ENCODE data around the gene PRRC2A.

Gene PRRC2A

DNA sequence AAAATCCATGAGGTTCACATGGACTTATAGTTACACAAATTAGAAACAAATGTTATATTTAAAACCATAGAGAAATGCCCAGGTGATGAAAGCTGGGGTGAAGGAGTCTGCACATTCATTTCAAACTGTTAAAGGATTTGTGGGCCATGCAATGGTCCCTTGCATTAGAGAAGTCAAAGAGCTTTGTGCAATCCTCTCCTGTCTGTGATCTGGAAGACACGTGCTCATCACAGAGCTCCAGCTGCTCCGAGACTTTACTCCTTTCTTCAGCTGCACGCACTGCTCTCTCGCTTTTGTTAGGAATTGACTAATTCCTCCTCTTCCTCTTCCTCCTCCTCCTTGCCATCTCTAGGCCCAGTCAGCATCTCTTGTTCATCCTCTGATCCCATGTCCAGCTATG lies 9.5 kb upstream of the PRRC2A start:
- Histone ChIP-seq H3K9me2 (replicated peaks; ENCODE audit: insufficient read depth, low read length) (no peaks in the 10 kb centered on the region), H3K4me3 (ENCODE audit: low read length) (no peak overlapping the region), H3K9ac (ENCODE audit: low read length) (no peak overlapping the region), H3K4me2 (ENCODE audit: low read depth, low read length) (no peak overlapping the region), H3K27me3 (replicated peaks; ENCODE audit: insufficient read depth, low read length) (no peaks in the 10 kb centered on the region), H3K79me2 (ENCODE audit: low read length) (no peaks in the 10 kb centered on the region), H3K9me3 (replicated peaks; ENCODE audit: insufficient read depth, low read length) (no peaks in the 10 kb centered on the region), H3K27ac (ENCODE audit: low read length) (no peak overlapping the region), H3F3A (ENCODE audit: insufficient read depth, low read length) (peaks cover 6% of the 10 kb centered on the region; the same call in 1 of the 2 replicates), H2AFZ (ENCODE audit: low read length) (no peak overlapping the region), H3K36me3 (replicated peaks; ENCODE audit: insufficient read depth, low read length) (no peaks in the 10 kb centered on the region), H3K4me1 (ENCODE audit: low read length) (peaks cover 10% of the 10 kb centered on the region), H4K20me1 (ENCODE audit: insufficient read depth, low read length) (no peaks in the 10 kb centered on the region)
- TF ChIP-seq, protein P1, sequence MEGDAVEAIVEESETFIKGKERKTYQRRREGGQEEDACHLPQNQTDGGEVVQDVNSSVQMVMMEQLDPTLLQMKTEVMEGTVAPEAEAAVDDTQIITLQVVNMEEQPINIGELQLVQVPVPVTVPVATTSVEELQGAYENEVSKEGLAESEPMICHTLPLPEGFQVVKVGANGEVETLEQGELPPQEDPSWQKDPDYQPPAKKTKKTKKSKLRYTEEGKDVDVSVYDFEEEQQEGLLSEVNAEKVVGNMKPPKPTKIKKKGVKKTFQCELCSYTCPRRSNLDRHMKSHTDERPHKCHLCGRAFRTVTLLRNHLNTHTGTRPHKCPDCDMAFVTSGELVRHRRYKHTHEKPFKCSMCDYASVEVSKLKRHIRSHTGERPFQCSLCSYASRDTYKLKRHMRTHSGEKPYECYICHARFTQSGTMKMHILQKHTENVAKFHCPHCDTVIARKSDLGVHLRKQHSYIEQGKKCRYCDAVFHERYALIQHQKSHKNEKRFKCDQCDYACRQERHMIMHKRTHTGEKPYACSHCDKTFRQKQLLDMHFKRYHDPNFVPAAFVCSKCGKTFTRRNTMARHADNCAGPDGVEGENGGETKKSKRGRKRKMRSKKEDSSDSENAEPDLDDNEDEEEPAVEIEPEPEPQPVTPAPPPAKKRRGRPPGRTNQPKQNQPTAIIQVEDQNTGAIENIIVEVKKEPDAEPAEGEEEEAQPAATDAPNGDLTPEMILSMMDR (IDR thresholded peaks at IDR 0.05; ENCODE audit: low read length), result no peak
- TF ChIP-seq EZH2phosphoT487 (IDR thresholded peaks at IDR 0.05; ENCODE audit: low read length), result no peak
- TF ChIP-seq EZH2 (optimal IDR thresholded peaks at IDR 0.05; ENCODE audit: low read depth, low read length), result no peak
- DNase-seq, result no peak

DNA sequence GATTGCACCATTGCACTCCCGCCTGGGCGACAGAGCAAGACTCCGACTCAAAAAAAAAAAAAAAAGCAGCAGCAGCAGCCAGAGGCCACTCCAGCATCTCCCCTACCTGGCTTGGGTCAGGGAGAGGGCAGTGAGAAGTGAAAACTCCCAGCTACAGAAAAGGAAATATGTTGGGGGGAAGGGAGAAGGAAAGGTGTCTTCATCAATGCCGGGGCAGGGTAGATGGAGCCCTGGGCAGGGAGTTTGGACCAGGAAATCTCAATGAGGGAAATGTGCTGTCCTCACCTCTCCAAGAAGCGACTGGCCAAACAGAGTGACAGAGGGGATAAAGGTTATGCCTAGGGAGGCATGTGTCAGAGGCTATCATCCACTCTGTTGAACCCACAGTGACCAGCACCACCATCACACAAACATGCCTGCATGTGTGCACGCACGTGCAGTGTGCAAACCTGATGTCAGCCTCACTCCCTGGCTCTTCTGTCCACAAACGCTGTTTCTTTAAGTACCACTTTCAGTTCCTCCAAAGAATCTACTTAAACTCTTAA lies 6.4 kb upstream of the PRRC2A start:
- TF ChIP-seq EZH2 (optimal IDR thresholded peaks at IDR 0.05; ENCODE audit: low read depth, low read length) (no peak), EZH2phosphoT487 (IDR thresholded peaks at IDR 0.05; ENCODE audit: low read length) (no peak)
- TF ChIP-seq, protein P1 (IDR thresholded peaks at IDR 0.05; ENCODE audit: low read length), result no peak
- Histone ChIP-seq H3K27ac (ENCODE audit: low read length) (peak overlapping the region; percentile 35; the same call in 1 of the 2 replicates), H3F3A (ENCODE audit: insufficient read depth, low read length) (peaks cover 6% of the 10 kb centered on the region; the same call in 1 of the 2 replicates), H3K9ac (ENCODE audit: low read length) (peak overlapping the region; percentile 7; the same call in 1 of the 2 replicates), H3K4me1 (ENCODE audit: low read length) (peaks cover 10% of the 10 kb centered on the region), H3K9me2 (replicated peaks; ENCODE audit: insufficient read depth, low read length) (no peaks in the 10 kb centered on the region), H4K20me1 (ENCODE audit: insufficient read depth, low read length) (no peaks in the 10 kb centered on the region), H3K36me3 (replicated peaks; ENCODE audit: insufficient read depth, low read length) (no peaks in the 10 kb centered on the region), H3K9me3 (replicated peaks; ENCODE audit: insufficient read depth, low read length) (no peaks in the 10 kb centered on the region), H2AFZ (ENCODE audit: low read length) (peak overlapping the region; percentile 50; the same call in 1 of the 2 replicates), H3K27me3 (replicated peaks; ENCODE audit: insufficient read depth, low read length) (no peaks in the 10 kb centered on the region), H3K4me3 (ENCODE audit: low read length) (no peak overlapping the region; the same call in 1 of the 2 replicates), H3K79me2 (ENCODE audit: low read length) (no peaks in the 10 kb centered on the region), H3K4me2 (ENCODE audit: low read depth, low read length) (peak overlapping the region; percentile 39; the same call in 1 of the 2 replicates)
- peak; percentile 44 for DNase-seq

DNA sequence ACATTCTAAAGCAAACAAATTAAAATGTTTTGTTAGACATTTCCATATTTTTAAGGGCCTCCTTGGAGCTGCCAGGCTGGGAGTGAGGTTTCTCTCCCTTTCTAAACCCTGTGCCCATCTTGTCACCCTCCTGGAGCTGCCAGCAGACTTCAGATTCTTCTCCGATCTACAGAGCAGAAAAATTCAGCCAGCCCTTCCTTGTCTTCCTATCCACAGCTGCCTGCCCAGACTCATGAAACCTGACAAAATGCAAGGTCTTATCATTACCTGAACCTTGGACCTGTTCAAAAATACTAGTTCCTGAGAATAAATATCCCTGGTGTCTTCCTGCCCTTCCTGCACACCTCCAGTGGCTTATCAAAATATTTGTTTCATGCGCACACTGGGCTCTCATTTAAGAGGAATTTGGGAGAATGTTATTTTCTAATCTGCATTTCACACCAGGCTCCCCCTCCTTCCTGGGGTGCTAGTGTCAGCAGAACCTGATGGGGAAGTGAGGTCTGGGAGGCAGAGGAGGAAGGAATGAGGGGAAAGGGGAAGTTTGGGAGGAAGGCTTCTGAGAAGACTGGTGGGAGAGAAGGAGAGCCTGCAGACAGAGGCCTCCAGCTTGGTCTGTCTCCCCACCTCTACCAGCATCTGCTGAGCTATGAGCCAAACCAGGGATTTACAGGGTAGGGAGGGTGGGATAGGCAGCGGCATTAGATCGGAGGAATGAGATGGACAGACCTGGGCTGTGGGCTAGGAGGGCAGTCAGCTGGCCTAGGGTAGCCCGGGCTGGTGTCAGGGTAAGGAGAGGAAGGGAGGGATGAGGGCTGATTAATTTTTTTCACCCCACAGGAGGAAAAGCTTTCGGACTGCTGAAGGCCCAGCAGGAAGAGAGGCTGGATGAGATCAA lies 5.6 kb upstream of the PRRC2A start, which contains the start of gene AIF1:
Gene AIF1 (plus strand): TSS at position 551 of the 895 bp plus-strand sequence. CDS start 96 bp downstream, at position 647.
- no peaks in the 10 kb centered on the region for H3K27me3 ChIP-seq (replicated peaks; ENCODE audit: insufficient read depth, low read length)
- no peak for DNase-seq
- peaks cover 10% of the 10 kb centered on the region; the same call in 1 of the 2 replicates for H3F3A ChIP-seq (ENCODE audit: insufficient read depth, low read length)
- peaks cover 10% of the 10 kb centered on the region for H3K4me1 ChIP-seq (ENCODE audit: low read length)
- H3K4me3 ChIP-seq (ENCODE audit: low read length), result no peak within 1 kb of the TSS; the same call in 1 of the 2 replicates
- peak within 1 kb of the TSS; percentile 35; the same call in 1 of the 2 replicates for H3K27ac ChIP-seq (ENCODE audit: low read length)
- H3K9me2 ChIP-seq (replicated peaks; ENCODE audit: insufficient read depth, low read length), result no peaks in the 10 kb centered on the region
- no peaks in the 10 kb centered on the region for H3K9me3 ChIP-seq (replicated peaks; ENCODE audit: insufficient read depth, low read length)
- no peaks in the 10 kb centered on the region for H4K20me1 ChIP-seq (ENCODE audit: insufficient read depth, low read length)
- peak within 1 kb of the TSS; percentile 39 for H3K4me2 ChIP-seq (ENCODE audit: low read depth, low read length)
- no peak for TF ChIP-seq EZH2 (optimal IDR thresholded peaks at IDR 0.05; ENCODE audit: low read depth, low read length)
- TF ChIP-seq, protein P1 (IDR thresholded peaks at IDR 0.05; ENCODE audit: low read length), result no peak
- no peak for TF ChIP-seq EZH2phosphoT487 (IDR thresholded peaks at IDR 0.05; ENCODE audit: low read length)
- peak within 1 kb of the TSS; percentile 7; the same call in 1 of the 2 replicates for H3K9ac ChIP-seq (ENCODE audit: low read length)
- no peaks in the 10 kb centered on the region for H3K36me3 ChIP-seq (replicated peaks; ENCODE audit: insufficient read depth, low read length)
- peak within 1 kb of the TSS; percentile 50; the same call in 1 of the 2 replicates for H2AFZ ChIP-seq (ENCODE audit: low read length)
- no peaks in the 10 kb centered on the region for H3K79me2 ChIP-seq (ENCODE audit: low read length)
